Heart right ventricle (tissue), 16 donors: ENCODE results near the gene RSBN1L. TPM values are rescaled to one million over a fixed set of nuclear protein-coding genes. Genes with fewer than 3 reads are reported as not detected.
A peak's percentile ranks its signal among the peaks of the same experiment; 100 is the strongest.

ENCODE experiments used
- ATAC-seq, 8 donors: fragments of 200-7000 bp; cut with Tn5 transposase; one replicate each; pipeline ENCODE4 v1.9.1; 2020; ENCODE audit warnings: mild to moderate bottlenecking in 8 of 8, moderate library complexity in 8 of 8, moderate number of reproducible peaks in 1 of 8
- DNase-seq, 2 donors: peaks; one replicate each; pipeline ENCODE4 v3.0.0-alpha.2; 2020
- H3K27ac ChIP-seq, 10 donors: fragments of 200-600 bp; sonication (generic) in 2 of 10; one replicate each; pipeline versions ENCODE4 v1.5.0 to v1.8.0; 2020 to 2022; ENCODE audit warnings: mild to moderate bottlenecking in 3 of 10
- H3K27me3 ChIP-seq, 7 donors: fragments of 200-600 bp; one replicate each; pipeline ENCODE4 v1.8.0; 2021 to 2022; ENCODE audit warnings: mild to moderate bottlenecking in 2 of 7
- H3K36me3 ChIP-seq, 9 donors: fragments of 200-600 bp; sonication (generic) in 1 of 9; one replicate each; pipeline versions ENCODE4 v1.5.0 to v1.8.0; 2020 to 2022; ENCODE audit warnings: mild to moderate bottlenecking in 2 of 9
- H3K4me1 ChIP-seq, 9 donors: fragments of 200-600 bp; sonication (generic) in 1 of 9; one replicate each; pipeline versions ENCODE4 v1.5.0 to v1.8.0; 2020 to 2022; ENCODE audit warnings: mild to moderate bottlenecking in 4 of 9
- H3K4me3 ChIP-seq, 10 donors: fragments of 200-600 bp; sonication (generic) in 2 of 10; one replicate each; pipeline versions ENCODE4 v1.5.0 to v1.8.0; 2020 to 2022; ENCODE audit warnings: mild to moderate bottlenecking in 7 of 10, moderate library complexity in 2 of 10
- H3K9me3 ChIP-seq, 11 donors: fragments of 200-600 bp in 10 of 11; sonication (generic) in 2 of 11; one replicate each; pipeline versions ENCODE4 v1.5.0 to v1.8.0; 2013 to 2022; ENCODE audit warnings: mild to moderate bottlenecking in 2 of 11, control low read depth in 1 of 11, moderate library complexity in 1 of 11
- CTCF ChIP-seq, 9 donors: fragments of 200-600 bp; sonication (generic) in 2 of 9; IDR thresholded peaks; one replicate each; pipeline versions ENCODE4 v1.5.0 to v1.8.0; 2021 to 2022; ENCODE audit warnings: antibody characterized with exemption in 9 of 9, mild to moderate bottlenecking in 5 of 9, moderate library complexity in 1 of 9
- WGBS, 2 donors: extraction: QIAGEN DNeasy Blood & Tissue Kit; methylation state at CpG; one replicate each; pipeline ENCODE4 v1.1.7; 2013; ENCODE audit warnings: inconsistent platforms in 1 of 2; 5-methylcytosine and 5-hydroxymethylcytosine counted together
- intact Hi-C, 10 donors: fragments of 100-400 bp; cut with DNase I; formaldehyde crosslinking; loops; one replicate each; pipeline versions ENCODE4 v1.11.1 to v1.14.2; 2022
- polyA plus RNA-seq, 2 donors: library from polyadenylated mRNA; stranded (reverse); fragments of 200-250 nt; gene quantifications; one replicate each; pipeline ENCODE4 v1.2.3, GENCODE V29; 2013
- total RNA-seq, 10 donors: library from RNA; stranded (reverse); fragmentation: NEBNext Ultra II Directional in 3 of 10; extraction: Animal tissue kit (Norgen Biotek cat#: 25700) in 3 of 10; gene quantifications; one replicate each; pipeline versions ENCODE4 v1.2.1 to v1.2.4, GENCODE V29; 2021 to 2023
- donor health status: Arrhythmogenic right ventricular cardiomyopathy.
- donor health status: ischemic (EF 13 %, LVEDD 7.1; RV severe dilation, severe dysfunction).
- donor health status: healthy with polysubstance abuse.
- donor health status: DM: no; HTN: yes; CAD: no.
- donor health status: DM: no; HTN: no; CAD: no.
- donor health status: ischemic (EF 25% LVEDD 6.9; RV normal size, moderate dysfunction).
- donor health status: ischemic (EF 25% LVEDD 5.7; RV mildly dilated, moderate dysfunction).
- donor health status: healthy.
- donor health status: DM: yes; HTN: yes; CAD: no.
- donor health status: Ischemic cardiomyopathy.
- donor health status: ischemic (EF 35%, LVEDD 5.7; RV mildly dilated, moderate dysfunction).
- donor health status: nonischemic (EF 11% LVEDD 7.7; RV severe dilation, severe dysfunction).
- donor health status: DM: yes; HTN: yes; CAD: no.
- donor health status: PGD.
- donor health status: ischemic (EF 29% LVEDD 5.4; RV normal size, mild dysfunction).
- donor health status: nonischemic (EF 23%, LVEDD 6.1; RV moderate dilation, normal function).

Gene RSBN1L
- total and polyA plus RNA-seq, 12 donors: 3.3 to 11.8 (median 9.6) TPM

GRCh38 chr7:77674878-77675277 lies 21.4 kb upstream of the RSBN1L start:
- Histone ChIP-seq H3K4me1 (no peaks in the 10 kb centered on the region), H3K4me3 (no peak overlapping the region), H3K36me3 (peaks cover 0 to 12% (median 0%) of the 10 kb centered on the region in 9 donors), H3K9me3 (no peaks in the 10 kb centered on the region), H3K27ac (no peak overlapping the region), H3K27me3 (no peaks in the 10 kb centered on the region)
- no peak for TF ChIP-seq CTCF (IDR thresholded peaks at IDR 0.05)
- WGBS, 2 donors: 80 to 83% methylated on average over 5 of the region's 5 CpGs
- intact Hi-C loops: no loop called here
- ATAC-seq (peak in 1 of 8 donors; percentile 50), DNase-seq (no peak)

GRCh38 chr7:77679608-77680007 lies 16.7 kb upstream of the RSBN1L start:
- no peaks in the 10 kb centered on the region for H3K9me3 ChIP-seq
- H3K4me3 ChIP-seq: no peak overlapping the region
- ATAC-seq: no peak
- no peak for DNase-seq
- H3K4me1 ChIP-seq: peaks cover 0 to 9% (median 5%) of the 10 kb centered on the region in 9 donors
- intact Hi-C loops: no loop called here
- no peak for TF ChIP-seq CTCF (IDR thresholded peaks at IDR 0.05)
- H3K27ac ChIP-seq: no peak overlapping the region
- H3K27me3 ChIP-seq: no peaks in the 10 kb centered on the region
- peaks cover 0 to 17% (median 0%) of the 10 kb centered on the region in 9 donors for H3K36me3 ChIP-seq

GRCh38 chr7:77680266-77680665 lies 16.0 kb upstream of the RSBN1L start:
- DNase-seq (no peak), ATAC-seq (no peak)
- Histone ChIP-seq H3K27ac (no peak overlapping the region), H3K9me3 (no peaks in the 10 kb centered on the region), H3K36me3 (peaks cover 0 to 20% (median 0%) of the 10 kb centered on the region in 9 donors), H3K4me3 (no peak overlapping the region), H3K27me3 (no peaks in the 10 kb centered on the region), H3K4me1 (peaks cover 0 to 15% (median 8%) of the 10 kb centered on the region in 9 donors)
- no peak for TF ChIP-seq CTCF (IDR thresholded peaks at IDR 0.05)
- 98 to 99% methylated on average over 6 to 7 of the region's 7 CpGs for WGBS, 2 donors
- intact Hi-C loops: no loop called here

- no peak overlapping the region for H3K27ac ChIP-seq
- DNase-seq: peak in 1 of 2 donors; percentile 65
- intact Hi-C loops: no loop called here
- WGBS, 2 donors: 32 to 35% methylated on average over 9 of the region's 9 CpGs
- no peak for TF ChIP-seq CTCF (IDR thresholded peaks at IDR 0.05)
- H3K36me3 ChIP-seq: peaks cover 0 to 20% (median 0%) of the 10 kb centered on the region in 9 donors
- H3K27me3 ChIP-seq: no peaks in the 10 kb centered on the region
- H3K4me3 ChIP-seq: no peak overlapping the region
- ATAC-seq: peak in 7 of 8 donors; percentile 74 to 85 (median 79)
- peaks cover 0 to 27% (median 10%) of the 10 kb centered on the region in 9 donors for H3K4me1 ChIP-seq
- H3K9me3 ChIP-seq: no peaks in the 10 kb centered on the region
These were observed 12.2 kb upstream of the RSBN1L start for GRCh38 chr7:77684030-77684429.
